ENCODE data around the gene JPH2. TPM values are rescaled to one million over a fixed set of nuclear protein-coding genes. Genes with fewer than 3 reads are reported as not detected.

JPH2 gene
- total and polyA plus RNA-seq, 2 experiments from 2014 or later = 0.16 to 1.1 TPM

- H3K27me3 ChIP-seq (ENCODE audit: insufficient read depth) = no peaks in the 10 kb centered on the region
- Mint-ChIP-seq H3K36me3 (ENCODE audit: low read depth) (no peaks in the 10 kb centered on the region), H3K9me3 (no peaks in the 10 kb centered on the region), H3K27ac (no peak overlapping the region), H3K4me3 (no peak overlapping the region), H3K4me1 (no peaks in the 10 kb centered on the region), H3K27me3 (ENCODE audit: insufficient read depth, low read depth, poor library complexity) (no peaks in the 10 kb centered on the region)
- H3K4me3 ChIP-seq = no peak overlapping the region
- TF ChIP-seq, protein P1, sequence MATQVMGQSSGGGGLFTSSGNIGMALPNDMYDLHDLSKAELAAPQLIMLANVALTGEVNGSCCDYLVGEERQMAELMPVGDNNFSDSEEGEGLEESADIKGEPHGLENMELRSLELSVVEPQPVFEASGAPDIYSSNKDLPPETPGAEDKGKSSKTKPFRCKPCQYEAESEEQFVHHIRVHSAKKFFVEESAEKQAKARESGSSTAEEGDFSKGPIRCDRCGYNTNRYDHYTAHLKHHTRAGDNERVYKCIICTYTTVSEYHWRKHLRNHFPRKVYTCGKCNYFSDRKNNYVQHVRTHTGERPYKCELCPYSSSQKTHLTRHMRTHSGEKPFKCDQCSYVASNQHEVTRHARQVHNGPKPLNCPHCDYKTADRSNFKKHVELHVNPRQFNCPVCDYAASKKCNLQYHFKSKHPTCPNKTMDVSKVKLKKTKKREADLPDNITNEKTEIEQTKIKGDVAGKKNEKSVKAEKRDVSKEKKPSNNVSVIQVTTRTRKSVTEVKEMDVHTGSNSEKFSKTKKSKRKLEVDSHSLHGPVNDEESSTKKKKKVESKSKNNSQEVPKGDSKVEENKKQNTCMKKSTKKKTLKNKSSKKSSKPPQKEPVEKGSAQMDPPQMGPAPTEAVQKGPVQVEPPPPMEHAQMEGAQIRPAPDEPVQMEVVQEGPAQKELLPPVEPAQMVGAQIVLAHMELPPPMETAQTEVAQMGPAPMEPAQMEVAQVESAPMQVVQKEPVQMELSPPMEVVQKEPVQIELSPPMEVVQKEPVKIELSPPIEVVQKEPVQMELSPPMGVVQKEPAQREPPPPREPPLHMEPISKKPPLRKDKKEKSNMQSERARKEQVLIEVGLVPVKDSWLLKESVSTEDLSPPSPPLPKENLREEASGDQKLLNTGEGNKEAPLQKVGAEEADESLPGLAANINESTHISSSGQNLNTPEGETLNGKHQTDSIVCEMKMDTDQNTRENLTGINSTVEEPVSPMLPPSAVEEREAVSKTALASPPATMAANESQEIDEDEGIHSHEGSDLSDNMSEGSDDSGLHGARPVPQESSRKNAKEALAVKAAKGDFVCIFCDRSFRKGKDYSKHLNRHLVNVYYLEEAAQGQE (IDR thresholded peaks at IDR 0.05; ENCODE audit: unreplicated experiment) = no peak
- TF ChIP-seq CREB1 (CRISPR knock-in tag; IDR thresholded peaks at IDR 0.05; ENCODE audit: low read depth) (no peak), EZH2phosphoT487 (IDR thresholded peaks at IDR 0.05; ENCODE audit: unreplicated experiment) (no peak), EZH2 (IDR thresholded peaks at IDR 0.05; ENCODE audit: low read depth, unreplicated experiment) (no peak), NANOG (IDR thresholded peaks at IDR 0.05; ENCODE audit: borderline replicate concordance) (no peak), ZNF331 (CRISPR knock-in tag; IDR thresholded peaks at IDR 0.05; ENCODE audit: low read depth) (no peak), STAT1 (IDR thresholded peaks at IDR 0.05; ENCODE audit: unreplicated experiment) (no peak), POLR2AphosphoS5 (IDR thresholded peaks at IDR 0.05; ENCODE audit: low read depth) (no peak), JUNB (IDR thresholded peaks at IDR 0.05; ENCODE audit: unreplicated experiment) (no peak), ZNF114 (CRISPR knock-in tag; IDR thresholded peaks at IDR 0.05) (no peak)
- TF ChIP-seq, protein P2, sequence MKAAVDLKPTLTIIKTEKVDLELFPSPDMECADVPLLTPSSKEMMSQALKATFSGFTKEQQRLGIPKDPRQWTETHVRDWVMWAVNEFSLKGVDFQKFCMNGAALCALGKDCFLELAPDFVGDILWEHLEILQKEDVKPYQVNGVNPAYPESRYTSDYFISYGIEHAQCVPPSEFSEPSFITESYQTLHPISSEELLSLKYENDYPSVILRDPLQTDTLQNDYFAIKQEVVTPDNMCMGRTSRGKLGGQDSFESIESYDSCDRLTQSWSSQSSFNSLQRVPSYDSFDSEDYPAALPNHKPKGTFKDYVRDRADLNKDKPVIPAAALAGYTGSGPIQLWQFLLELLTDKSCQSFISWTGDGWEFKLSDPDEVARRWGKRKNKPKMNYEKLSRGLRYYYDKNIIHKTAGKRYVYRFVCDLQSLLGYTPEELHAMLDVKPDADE (IDR thresholded peaks at IDR 0.05) = no peak
- TF ChIP-seq, protein P3, sequence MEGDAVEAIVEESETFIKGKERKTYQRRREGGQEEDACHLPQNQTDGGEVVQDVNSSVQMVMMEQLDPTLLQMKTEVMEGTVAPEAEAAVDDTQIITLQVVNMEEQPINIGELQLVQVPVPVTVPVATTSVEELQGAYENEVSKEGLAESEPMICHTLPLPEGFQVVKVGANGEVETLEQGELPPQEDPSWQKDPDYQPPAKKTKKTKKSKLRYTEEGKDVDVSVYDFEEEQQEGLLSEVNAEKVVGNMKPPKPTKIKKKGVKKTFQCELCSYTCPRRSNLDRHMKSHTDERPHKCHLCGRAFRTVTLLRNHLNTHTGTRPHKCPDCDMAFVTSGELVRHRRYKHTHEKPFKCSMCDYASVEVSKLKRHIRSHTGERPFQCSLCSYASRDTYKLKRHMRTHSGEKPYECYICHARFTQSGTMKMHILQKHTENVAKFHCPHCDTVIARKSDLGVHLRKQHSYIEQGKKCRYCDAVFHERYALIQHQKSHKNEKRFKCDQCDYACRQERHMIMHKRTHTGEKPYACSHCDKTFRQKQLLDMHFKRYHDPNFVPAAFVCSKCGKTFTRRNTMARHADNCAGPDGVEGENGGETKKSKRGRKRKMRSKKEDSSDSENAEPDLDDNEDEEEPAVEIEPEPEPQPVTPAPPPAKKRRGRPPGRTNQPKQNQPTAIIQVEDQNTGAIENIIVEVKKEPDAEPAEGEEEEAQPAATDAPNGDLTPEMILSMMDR (conservative IDR thresholded peaks at IDR 0.05; ENCODE audit: low read depth in 2 of 2) = no peak
- TF ChIP-seq, protein P4, sequence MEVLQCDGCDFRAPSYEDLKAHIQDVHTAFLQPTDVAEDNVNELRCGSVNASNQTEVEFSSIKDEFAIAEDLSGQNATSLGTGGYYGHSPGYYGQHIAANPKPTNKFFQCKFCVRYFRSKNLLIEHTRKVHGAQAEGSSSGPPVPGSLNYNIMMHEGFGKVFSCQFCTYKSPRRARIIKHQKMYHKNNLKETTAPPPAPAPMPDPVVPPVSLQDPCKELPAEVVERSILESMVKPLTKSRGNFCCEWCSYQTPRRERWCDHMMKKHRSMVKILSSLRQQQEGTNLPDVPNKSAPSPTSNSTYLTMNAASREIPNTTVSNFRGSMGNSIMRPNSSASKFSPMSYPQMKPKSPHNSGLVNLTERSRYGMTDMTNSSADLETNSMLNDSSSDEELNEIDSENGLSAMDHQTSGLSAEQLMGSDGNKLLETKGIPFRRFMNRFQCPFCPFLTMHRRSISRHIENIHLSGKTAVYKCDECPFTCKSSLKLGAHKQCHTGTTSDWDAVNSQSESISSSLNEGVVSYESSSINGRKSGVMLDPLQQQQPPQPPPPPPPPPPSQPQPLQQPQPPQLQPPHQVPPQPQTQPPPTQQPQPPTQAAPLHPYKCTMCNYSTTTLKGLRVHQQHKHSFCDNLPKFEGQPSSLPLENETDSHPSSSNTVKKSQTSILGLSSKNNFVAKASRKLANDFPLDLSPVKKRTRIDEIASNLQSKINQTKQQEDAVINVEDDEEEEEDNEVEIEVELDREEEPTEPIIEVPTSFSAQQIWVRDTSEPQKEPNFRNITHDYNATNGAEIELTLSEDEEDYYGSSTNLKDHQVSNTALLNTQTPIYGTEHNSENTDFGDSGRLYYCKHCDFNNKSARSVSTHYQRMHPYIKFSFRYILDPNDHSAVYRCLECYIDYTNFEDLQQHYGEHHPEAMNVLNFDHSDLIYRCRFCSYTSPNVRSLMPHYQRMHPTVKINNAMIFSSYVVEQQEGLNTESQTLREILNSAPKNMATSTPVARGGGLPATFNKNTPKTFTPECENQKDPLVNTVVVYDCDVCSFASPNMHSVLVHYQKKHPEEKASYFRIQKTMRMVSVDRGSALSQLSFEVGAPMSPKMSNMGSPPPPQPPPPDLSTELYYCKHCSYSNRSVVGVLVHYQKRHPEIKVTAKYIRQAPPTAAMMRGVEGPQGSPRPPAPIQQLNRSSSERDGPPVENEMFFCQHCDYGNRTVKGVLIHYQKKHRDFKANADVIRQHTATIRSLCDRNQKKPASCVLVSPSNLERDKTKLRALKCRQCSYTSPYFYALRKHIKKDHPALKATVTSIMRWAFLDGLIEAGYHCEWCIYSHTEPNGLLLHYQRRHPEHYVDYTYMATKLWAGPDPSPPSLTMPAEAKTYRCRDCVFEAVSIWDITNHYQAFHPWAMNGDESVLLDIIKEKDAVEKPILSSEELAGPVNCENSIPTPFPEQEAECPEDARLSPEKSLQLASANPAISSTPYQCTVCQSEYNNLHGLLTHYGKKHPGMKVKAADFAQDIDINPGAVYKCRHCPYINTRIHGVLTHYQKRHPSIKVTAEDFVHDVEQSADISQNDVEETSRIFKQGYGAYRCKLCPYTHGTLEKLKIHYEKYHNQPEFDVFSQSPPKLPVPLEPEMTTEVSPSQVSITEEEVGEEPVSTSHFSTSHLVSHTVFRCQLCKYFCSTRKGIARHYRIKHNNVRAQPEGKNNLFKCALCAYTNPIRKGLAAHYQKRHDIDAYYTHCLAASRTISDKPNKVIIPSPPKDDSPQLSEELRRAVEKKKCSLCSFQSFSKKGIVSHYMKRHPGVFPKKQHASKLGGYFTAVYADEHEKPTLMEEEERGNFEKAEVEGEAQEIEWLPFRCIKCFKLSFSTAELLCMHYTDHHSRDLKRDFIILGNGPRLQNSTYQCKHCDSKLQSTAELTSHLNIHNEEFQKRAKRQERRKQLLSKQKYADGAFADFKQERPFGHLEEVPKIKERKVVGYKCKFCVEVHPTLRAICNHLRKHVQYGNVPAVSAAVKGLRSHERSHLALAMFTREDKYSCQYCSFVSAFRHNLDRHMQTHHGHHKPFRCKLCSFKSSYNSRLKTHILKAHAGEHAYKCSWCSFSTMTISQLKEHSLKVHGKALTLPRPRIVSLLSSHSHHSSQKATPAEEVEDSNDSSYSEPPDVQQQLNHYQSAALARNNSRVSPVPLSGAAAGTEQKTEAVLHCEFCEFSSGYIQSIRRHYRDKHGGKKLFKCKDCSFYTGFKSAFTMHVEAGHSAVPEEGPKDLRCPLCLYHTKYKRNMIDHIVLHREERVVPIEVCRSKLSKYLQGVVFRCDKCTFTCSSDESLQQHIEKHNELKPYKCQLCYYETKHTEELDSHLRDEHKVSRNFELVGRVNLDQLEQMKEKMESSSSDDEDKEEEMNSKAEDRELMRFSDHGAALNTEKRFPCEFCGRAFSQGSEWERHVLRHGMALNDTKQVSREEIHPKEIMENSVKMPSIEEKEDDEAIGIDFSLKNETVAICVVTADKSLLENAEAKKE (CRISPR knock-in tag; IDR thresholded peaks at IDR 0.05) = no peak
- no peaks in the 10 kb centered on the region for H3K9me2 ChIP-seq (ENCODE audit: insufficient read depth)
- no peak overlapping the region for H3K27ac ChIP-seq (ENCODE audit: low read depth)
- no peaks in the 10 kb centered on the region for H3K79me2 ChIP-seq (replicated peaks; ENCODE audit: insufficient read depth)
- no peaks in the 10 kb centered on the region for H3K4me1 ChIP-seq (ENCODE audit: insufficient read depth)
- H2AFZ ChIP-seq = no peak overlapping the region
- H3K36me3 ChIP-seq (ENCODE audit: insufficient read depth) = no peaks in the 10 kb centered on the region
- no peaks in the 10 kb centered on the region for H4K20me1 ChIP-seq (replicated peaks; ENCODE audit: insufficient read depth)
- ATAC-seq = no peak
- no peak overlapping the region for H3K4me2 ChIP-seq
- no peak for DNase-seq (ENCODE audit: low spot score)
- no peaks in the 10 kb centered on the region for H3F3A ChIP-seq (replicated peaks; ENCODE audit: low read depth)
These were observed 107.7 kb downstream of the JPH2 start for GRCh38 chr20:44079291-44079690.

Data from GM23338 (cell line).